ENCODE data around the gene LRP1-AS. TPM values are rescaled to one million over a fixed set of nuclear protein-coding genes. Genes with fewer than 3 reads are reported as not detected.

Gene LRP1-AS
- total and polyA plus RNA-seq, 2 experiments from 2014 or later = not detected

DNA sequence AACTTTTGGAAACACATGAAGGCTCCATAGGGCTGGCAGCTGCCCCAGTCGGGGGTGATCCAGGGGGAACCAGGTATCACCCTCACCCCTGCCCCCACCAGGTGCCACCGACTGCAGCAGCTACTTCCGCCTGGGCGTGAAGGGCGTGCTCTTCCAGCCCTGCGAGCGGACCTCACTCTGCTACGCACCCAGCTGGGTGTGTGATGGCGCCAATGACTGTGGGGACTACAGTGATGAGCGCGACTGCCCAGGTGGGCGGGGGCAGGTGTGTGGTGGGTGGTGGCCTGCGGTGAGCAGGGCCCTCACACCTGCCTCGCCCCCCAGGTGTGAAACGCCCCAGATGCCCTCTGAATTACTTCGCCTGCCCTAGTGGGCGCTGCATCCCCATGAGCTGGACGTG lies 46.8 kb upstream of the LRP1-AS start:
- no peak overlapping the region for H3K27ac ChIP-seq
- peaks cover 46% of the 10 kb centered on the region for H3K36me3 ChIP-seq
- H3K9me3 ChIP-seq (ENCODE audit: low read depth) = no peaks in the 10 kb centered on the region
- TF ChIP-seq, protein P1, sequence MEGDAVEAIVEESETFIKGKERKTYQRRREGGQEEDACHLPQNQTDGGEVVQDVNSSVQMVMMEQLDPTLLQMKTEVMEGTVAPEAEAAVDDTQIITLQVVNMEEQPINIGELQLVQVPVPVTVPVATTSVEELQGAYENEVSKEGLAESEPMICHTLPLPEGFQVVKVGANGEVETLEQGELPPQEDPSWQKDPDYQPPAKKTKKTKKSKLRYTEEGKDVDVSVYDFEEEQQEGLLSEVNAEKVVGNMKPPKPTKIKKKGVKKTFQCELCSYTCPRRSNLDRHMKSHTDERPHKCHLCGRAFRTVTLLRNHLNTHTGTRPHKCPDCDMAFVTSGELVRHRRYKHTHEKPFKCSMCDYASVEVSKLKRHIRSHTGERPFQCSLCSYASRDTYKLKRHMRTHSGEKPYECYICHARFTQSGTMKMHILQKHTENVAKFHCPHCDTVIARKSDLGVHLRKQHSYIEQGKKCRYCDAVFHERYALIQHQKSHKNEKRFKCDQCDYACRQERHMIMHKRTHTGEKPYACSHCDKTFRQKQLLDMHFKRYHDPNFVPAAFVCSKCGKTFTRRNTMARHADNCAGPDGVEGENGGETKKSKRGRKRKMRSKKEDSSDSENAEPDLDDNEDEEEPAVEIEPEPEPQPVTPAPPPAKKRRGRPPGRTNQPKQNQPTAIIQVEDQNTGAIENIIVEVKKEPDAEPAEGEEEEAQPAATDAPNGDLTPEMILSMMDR (IDR thresholded peaks at IDR 0.05; ENCODE audit: low read depth, low read length) = no peak
- no peak for DNase-seq (ENCODE audit: low read depth in 1 of 2, low spot score in 1 of 2)
- H3K4me3 ChIP-seq = no peak overlapping the region
- no peaks in the 10 kb centered on the region for H3K4me1 ChIP-seq (ENCODE audit: low read depth)
- H3K27me3 ChIP-seq = no peaks in the 10 kb centered on the region

DNA sequence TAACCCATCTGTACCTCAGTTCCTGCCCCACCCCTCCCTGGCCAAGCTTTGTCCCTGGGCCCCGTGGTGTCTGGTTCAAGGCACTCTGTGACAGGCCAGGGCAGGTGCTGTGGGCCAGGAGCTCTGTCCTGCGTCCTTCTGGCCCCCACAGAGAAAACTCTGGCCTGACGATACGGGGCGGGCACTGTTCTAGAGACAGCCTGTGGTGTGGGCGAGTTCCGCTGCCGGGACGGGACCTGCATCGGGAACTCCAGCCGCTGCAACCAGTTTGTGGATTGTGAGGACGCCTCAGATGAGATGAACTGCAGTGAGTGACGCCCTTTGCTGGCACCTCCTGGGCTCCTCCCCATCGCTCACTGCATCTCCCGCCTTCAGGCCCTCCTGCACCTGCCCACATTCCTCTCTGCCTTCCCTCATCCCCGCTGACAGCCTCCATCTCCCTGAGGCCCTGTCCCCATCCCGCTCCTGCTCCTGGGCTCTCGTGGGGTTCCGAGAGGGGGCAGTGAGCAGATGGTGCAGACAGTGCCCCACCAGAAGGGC lies 46.4 kb upstream of the LRP1-AS start:
- Histone ChIP-seq H3K4me1 (ENCODE audit: low read depth) (no peaks in the 10 kb centered on the region), H3K4me3 (no peak overlapping the region), H3K9me3 (ENCODE audit: low read depth) (no peaks in the 10 kb centered on the region), H3K27me3 (no peaks in the 10 kb centered on the region), H3K27ac (no peak overlapping the region), H3K36me3 (peaks cover 48% of the 10 kb centered on the region)
- TF ChIP-seq, protein P1 (IDR thresholded peaks at IDR 0.05; ENCODE audit: low read depth, low read length) = no peak
- DNase-seq (ENCODE audit: low read depth in 1 of 2, low spot score in 1 of 2) = no peak

DNA sequence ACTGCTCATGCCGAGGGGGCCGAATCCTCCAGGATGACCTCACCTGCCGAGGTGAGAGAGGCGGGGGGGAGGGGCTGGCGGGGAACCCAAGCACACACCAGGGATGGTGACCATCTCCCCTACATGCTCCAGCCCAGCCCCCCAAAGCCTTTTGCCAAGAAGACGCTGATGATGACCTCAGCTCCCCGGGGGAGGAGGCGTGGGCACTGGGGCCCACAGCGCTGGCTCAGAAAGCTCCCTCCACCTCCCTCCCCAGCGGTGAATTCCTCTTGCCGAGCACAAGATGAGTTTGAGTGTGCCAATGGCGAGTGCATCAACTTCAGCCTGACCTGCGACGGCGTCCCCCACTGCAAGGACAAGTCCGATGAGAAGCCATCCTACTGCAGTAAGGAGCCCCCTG lies 45.5 kb upstream of the LRP1-AS start:
- no peak overlapping the region for H3K4me3 ChIP-seq
- TF ChIP-seq, protein P1 (IDR thresholded peaks at IDR 0.05; ENCODE audit: low read depth, low read length) = no peak
- H3K36me3 ChIP-seq = peaks cover 53% of the 10 kb centered on the region
- H3K4me1 ChIP-seq (ENCODE audit: low read depth) = no peaks in the 10 kb centered on the region
- H3K9me3 ChIP-seq (ENCODE audit: low read depth) = no peaks in the 10 kb centered on the region
- H3K27ac ChIP-seq = no peak overlapping the region
- no peak for DNase-seq (ENCODE audit: low read depth in 1 of 2, low spot score in 1 of 2)
- H3K27me3 ChIP-seq = no peaks in the 10 kb centered on the region

DNA sequence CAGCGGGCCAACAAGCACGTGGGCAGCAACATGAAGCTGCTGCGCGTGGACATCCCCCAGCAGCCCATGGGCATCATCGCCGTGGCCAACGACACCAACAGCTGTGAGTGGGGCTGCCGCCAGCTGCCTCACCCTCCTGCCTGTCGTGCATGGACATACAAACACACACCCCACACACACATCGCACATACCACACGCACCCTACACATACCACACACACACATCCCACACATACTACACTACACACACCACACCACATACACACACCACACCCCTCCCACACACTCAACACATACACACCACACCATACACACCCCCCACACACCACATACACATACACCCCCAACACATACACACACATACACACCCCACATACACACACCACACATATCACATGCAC lies 44.0 kb upstream of the LRP1-AS start:
- no peak overlapping the region for H3K4me3 ChIP-seq
- TF ChIP-seq, protein P1 (IDR thresholded peaks at IDR 0.05; ENCODE audit: low read depth, low read length) = no peak
- peaks cover 54% of the 10 kb centered on the region for H3K36me3 ChIP-seq
- no peaks in the 10 kb centered on the region for H3K27me3 ChIP-seq
- no peak for DNase-seq (ENCODE audit: low read depth in 1 of 2, low spot score in 1 of 2)
- H3K9me3 ChIP-seq (ENCODE audit: low read depth) = no peaks in the 10 kb centered on the region
- no peak overlapping the region for H3K27ac ChIP-seq
- H3K4me1 ChIP-seq (ENCODE audit: low read depth) = no peaks in the 10 kb centered on the region

DNA sequence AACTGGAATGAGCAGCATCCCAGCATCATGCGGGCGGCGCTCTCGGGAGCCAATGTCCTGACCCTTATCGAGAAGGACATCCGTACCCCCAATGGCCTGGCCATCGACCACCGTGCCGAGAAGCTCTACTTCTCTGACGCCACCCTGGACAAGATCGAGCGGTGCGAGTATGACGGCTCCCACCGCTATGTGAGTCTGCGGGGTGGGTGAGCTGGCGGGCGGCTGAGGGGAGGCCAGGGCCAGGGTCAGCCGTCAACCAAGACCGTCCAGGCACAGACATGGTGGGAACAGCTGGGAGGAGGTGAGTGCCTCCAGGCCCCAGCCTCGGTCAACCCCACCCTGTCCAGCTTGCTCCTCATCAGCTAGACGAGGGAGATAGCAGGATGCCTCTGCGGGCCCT lies 43.4 kb upstream of the LRP1-AS start:
- TF ChIP-seq, protein P1 (IDR thresholded peaks at IDR 0.05; ENCODE audit: low read depth, low read length) = no peak
- H3K36me3 ChIP-seq = peaks cover 51% of the 10 kb centered on the region
- no peak overlapping the region for H3K4me3 ChIP-seq
- no peak for DNase-seq (ENCODE audit: low read depth in 1 of 2, low spot score in 1 of 2)
- no peak overlapping the region for H3K27ac ChIP-seq
- H3K4me1 ChIP-seq (ENCODE audit: low read depth) = no peaks in the 10 kb centered on the region
- no peaks in the 10 kb centered on the region for H3K9me3 ChIP-seq (ENCODE audit: low read depth)
- H3K27me3 ChIP-seq = no peaks in the 10 kb centered on the region
